ENCODE data around the gene RAD23A.

Gene RAD23A

DNA sequence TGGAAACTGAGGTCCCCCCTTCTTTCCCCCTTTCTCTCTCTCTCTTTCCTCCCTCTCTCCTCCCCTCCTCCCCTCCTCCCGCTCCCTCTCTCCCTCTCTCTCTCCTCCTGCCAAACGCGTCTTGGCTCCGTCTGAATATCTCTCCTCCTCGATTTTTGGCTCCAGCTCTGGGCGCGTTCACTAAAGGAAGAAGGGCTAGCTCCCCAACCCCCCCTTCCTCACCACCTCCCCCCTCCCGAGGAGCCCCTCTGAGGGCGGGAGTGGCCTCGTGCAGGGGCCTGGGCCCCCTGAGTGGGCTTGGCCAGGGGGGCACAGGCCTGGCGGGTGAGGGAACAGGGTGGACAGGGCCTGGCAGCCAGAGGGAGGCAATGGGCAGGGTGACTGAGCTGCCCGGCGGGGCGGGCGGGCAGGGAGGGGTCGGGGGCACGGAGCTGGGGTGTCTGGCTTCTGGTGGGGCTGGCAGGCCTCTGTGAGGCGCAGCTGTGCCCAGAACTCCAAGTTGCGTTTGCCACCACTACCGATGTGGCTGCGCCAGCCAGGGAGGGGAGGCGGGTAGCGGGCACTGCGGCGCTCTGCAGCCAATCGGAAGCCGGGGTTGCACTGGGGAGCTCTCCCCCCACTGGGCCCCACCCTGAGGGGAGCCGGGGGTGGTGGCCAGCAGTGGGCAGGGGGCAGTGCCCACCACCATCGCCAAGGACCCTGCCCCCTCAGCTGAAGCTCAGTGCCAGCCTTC lies 56.7 kb downstream of the RAD23A start:
- H3K9ac ChIP-seq (ENCODE audit: low read depth, low read length): no peak overlapping the region
- no peaks in the 10 kb centered on the region for H3K4me1 ChIP-seq (ENCODE audit: insufficient read depth, low read length)
- no peak overlapping the region for H3K27ac ChIP-seq (ENCODE audit: low read length)
- H3K4me3 ChIP-seq (ENCODE audit: low read length): no peak overlapping the region
- H3K36me3 ChIP-seq (ENCODE audit: insufficient read depth, low read depth, low read length): no peaks in the 10 kb centered on the region
- H3K9me3 ChIP-seq (ENCODE audit: insufficient read depth, low read depth, low read length): no peaks in the 10 kb centered on the region
- H3K27me3 ChIP-seq (ENCODE audit: insufficient read depth, low read length): peaks cover 100% of the 10 kb centered on the region

GRCh38 chr19:13003081-13003480 lies 57.4 kb downstream of the RAD23A start:
- Histone ChIP-seq H3K4me1 (ENCODE audit: insufficient read depth, low read length) (no peaks in the 10 kb centered on the region), H3K36me3 (ENCODE audit: insufficient read depth, low read depth, low read length) (no peaks in the 10 kb centered on the region), H3K4me3 (ENCODE audit: low read length) (no peak overlapping the region), H3K9me3 (ENCODE audit: insufficient read depth, low read depth, low read length) (no peaks in the 10 kb centered on the region), H3K27ac (ENCODE audit: low read length) (no peak overlapping the region), H3K27me3 (ENCODE audit: insufficient read depth, low read length) (peaks cover 100% of the 10 kb centered on the region), H3K9ac (ENCODE audit: low read depth, low read length) (no peak overlapping the region)
